Panc1 (cell line): ENCODE data around the gene ABCF2. TPM values are rescaled to one million over a fixed set of nuclear protein-coding genes. Genes with fewer than 3 reads are reported as not detected.

ENCODE experiments used
- ATAC-seq: fragments of 200-7000 bp; cut with Tn5 transposase; 2 replicates; pipeline ENCODE4 v1.9.1; 2020; ENCODE audit warnings: mild to moderate bottlenecking, moderate library complexity
- BruUV-seq: library from RNA; stranded (reverse); fragments of 400-500 nt; replicated peaks from 2 replicates; lab custom pipeline; 2021; lab: Mats Ljungman, UMichigan
- CTCF ChIA-PET: fragments of 300-600 bp; sonication (Branson Sonifier 250); formaldehyde crosslinking; loops from one replicate; lab custom pipeline; 2022; ENCODE audit warnings: antibody characterized with exemption; lab: Charles Lee
- POLR2A ChIA-PET: fragments of 300-600 bp; sonication (Branson Sonifier 250); formaldehyde crosslinking; loops from one replicate; lab custom pipeline; 2022; ENCODE audit warnings: antibody characterized with exemption; lab: Charles Lee
- DNase-seq: peaks from one replicate; pipeline ENCODE4 v3.0.0-alpha.2; 2010; ENCODE audit warnings: low read depth, low spot score
- H3K27ac ChIP-seq: 2 replicates; pipeline ENCODE4 v1.5.1; 2011; ENCODE audit warnings: mild to moderate bottlenecking, low read length, inconsistent platforms
- H3K27me3 ChIP-seq: fragments of 200-500 bp; sonication (Bioruptor generic); 2 replicates; pipeline ENCODE4 v1.6.0; 2014; ENCODE audit warnings: low read length, inconsistent platforms; ENCODE audit not compliant: control insufficient read depth, insufficient read depth
- H3K36me3 ChIP-seq: fragments of 200-500 bp; sonication (Bioruptor generic); 2 replicates; pipeline ENCODE4 v1.5.1; 2014; ENCODE audit warnings: inconsistent platforms, mild to moderate bottlenecking, low read length, moderate library complexity; ENCODE audit not compliant: control insufficient read depth, insufficient read depth
- H3K4me1 ChIP-seq: 2 replicates; pipeline ENCODE4 v1.5.1; 2011; ENCODE audit warnings: inconsistent platforms, mild to moderate bottlenecking, low read length, moderate library complexity; ENCODE audit not compliant: control insufficient read depth, insufficient read depth
- H3K4me3 ChIP-seq, 2 experiments: 2 replicates each; pipeline ENCODE4 v1.5.1; 2011 to 2012; ENCODE audit warnings: low read depth in 2 of 2, low read length in 2 of 2, mild to moderate bottlenecking in 2 of 2, inconsistent platforms in 1 of 2, moderate library complexity in 1 of 2
- H3K9me3 ChIP-seq: fragments of 200-500 bp; sonication (Bioruptor generic); 2 replicates; pipeline ENCODE4 v1.5.1; 2014; ENCODE audit warnings: low read depth, mild to moderate bottlenecking, inconsistent platforms, low read length, moderate library complexity; ENCODE audit not compliant: control insufficient read depth, insufficient read depth
- CTCF ChIP-seq: fragments of 450-650 bp; IDR thresholded peaks from 2 replicates; pipeline ENCODE4 v1.5.1; 2017; ENCODE audit warnings: mild to moderate bottlenecking
- POLR2AphosphoS5 ChIP-seq: IDR thresholded peaks from 2 replicates; pipeline ENCODE4 v1.6.1; 2012; ENCODE audit warnings: mild to moderate bottlenecking, low read depth, low read length, moderate library complexity
- REST ChIP-seq, 2 experiments: IDR thresholded peaks; 2 replicates each; pipeline ENCODE4 v1.6.1; 2011 to 2012; ENCODE audit warnings: low read depth in 2 of 2, control low read depth in 1 of 2, low read length in 1 of 2, mild to moderate bottlenecking in 1 of 2, moderate library complexity in 1 of 2; ENCODE audit not compliant: insufficient read depth in 1 of 2
- SIN3A ChIP-seq: IDR thresholded peaks from 2 replicates; pipeline ENCODE4 v1.6.1; 2012; ENCODE audit warnings: low read depth, mild to moderate bottlenecking, low read length, moderate library complexity, borderline replicate concordance; ENCODE audit not compliant: insufficient read depth
- TCF7L2 ChIP-seq: IDR thresholded peaks from 2 replicates; pipeline ENCODE4 v1.6.1; 2011; ENCODE audit warnings: mild to moderate bottlenecking, low read depth, low read length, inconsistent platforms
- in situ Hi-C: cut with HindIII; loops from 2 replicates; pipeline ENCODE4 v1.10.0; 2016; ENCODE audit warnings: low sequenced_read_pairs, low pct_unique_long_range_greater_than_20kb
- intact Hi-C: fragments of 100-400 bp; cut with micrococcal nuclease; formaldehyde crosslinking; loops from one replicate; pipeline ENCODE4 v1.10.0; 2022; ENCODE audit not compliant: unreplicated experiment
- total RNA-seq: library from RNA; stranded (reverse); gene quantifications from one replicate; pipeline ENCODE4 v1.2.1, GENCODE V29; 2021; ENCODE audit not compliant: unreplicated experiment

Gene ABCF2
- total RNA-seq, 1 experiment from 2014 or later: 64.4 TPM

DNA sequence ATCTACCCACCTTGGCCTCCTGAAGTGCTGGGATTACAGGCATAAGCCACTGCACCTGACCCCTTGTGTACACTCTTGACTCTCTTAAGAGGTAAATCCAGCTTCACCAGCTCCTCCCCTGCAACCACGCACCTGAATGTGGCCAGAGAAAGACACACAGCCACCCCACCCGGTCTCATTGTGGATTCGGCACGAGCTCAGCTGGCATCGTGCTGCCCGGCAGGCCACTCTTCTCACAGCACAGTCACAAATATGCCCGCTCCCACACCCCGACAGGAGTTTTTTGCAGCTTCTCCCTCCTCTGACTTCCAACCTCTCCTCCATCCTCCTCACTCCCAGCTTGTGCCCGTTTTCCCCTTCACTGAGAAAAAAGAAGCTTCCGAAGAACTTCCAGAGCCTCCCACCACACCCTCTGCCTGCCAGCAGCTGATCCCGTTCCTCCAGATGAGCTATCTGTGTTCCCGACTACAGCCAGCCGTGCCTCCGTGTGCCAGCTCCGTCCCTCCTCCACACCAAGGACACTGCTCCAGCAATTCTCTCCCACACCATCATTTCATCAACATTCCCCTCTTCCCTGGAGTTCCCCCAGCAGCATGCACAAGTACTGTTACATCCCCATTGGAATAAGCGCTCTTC is 29.5 kb upstream of the ABCF2 start:
- Histone ChIP-seq H3K27me3 (no peaks in the 10 kb centered on the region), H3K36me3 (no peaks in the 10 kb centered on the region), H3K27ac (no peak overlapping the region), H3K9me3 (no peaks in the 10 kb centered on the region), H3K4me3 (no peak overlapping the region), H3K4me1 (peaks cover 7% of the 10 kb centered on the region)
- ChIA-PET CTCF (no interaction called here), POLR2A (no interaction called here)
- in situ Hi-C loops: no loop called here
- no TSS peak for BruUV-seq
- intact Hi-C loops: no loop called here
- no peak for DNase-seq
- TF ChIP-seq CTCF (no peak), POLR2AphosphoS5 (no peak), SIN3A (no peak), REST (IDR thresholded peaks at IDR 0.05; ENCODE audit: insufficient read depth in 1 of 2, low read depth in 2 of 2, low read length in 1 of 2) (no peak), TCF7L2 (no peak)
- ATAC-seq: no peak

DNA sequence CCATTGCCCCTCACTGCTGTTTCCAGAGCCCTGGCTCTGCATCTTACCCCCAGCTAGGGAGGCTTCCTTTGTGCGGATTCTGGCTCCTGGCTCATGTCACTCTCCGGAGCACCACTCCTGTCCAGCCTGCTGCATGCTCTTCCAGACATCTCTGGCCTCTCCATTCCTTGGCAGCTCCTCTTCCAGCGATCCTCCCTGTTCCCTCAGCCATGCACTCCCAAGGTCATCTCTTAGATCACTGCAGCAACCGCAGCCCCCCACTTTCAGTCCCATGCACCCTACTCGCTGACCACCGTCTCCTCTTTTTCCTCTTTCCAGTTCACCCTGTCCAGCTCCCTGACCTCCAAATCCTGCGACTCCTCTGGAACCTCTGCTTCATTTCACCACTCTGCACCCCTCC is 28.4 kb upstream of the ABCF2 start:
- no peaks in the 10 kb centered on the region for H3K9me3 ChIP-seq
- H3K27me3 ChIP-seq: no peaks in the 10 kb centered on the region
- ATAC-seq: no peak
- no TSS peak for BruUV-seq
- DNase-seq: no peak
- H3K4me3 ChIP-seq: no peak overlapping the region
- TF ChIP-seq SIN3A (no peak), POLR2AphosphoS5 (no peak), REST (IDR thresholded peaks at IDR 0.05; ENCODE audit: insufficient read depth in 1 of 2, low read depth in 2 of 2, low read length in 1 of 2) (no peak), TCF7L2 (no peak), CTCF (no peak)
- intact Hi-C loops: no loop called here
- no peaks in the 10 kb centered on the region for H3K36me3 ChIP-seq
- H3K27ac ChIP-seq: no peak overlapping the region
- CTCF ChIA-PET: no interaction called here
- in situ Hi-C loops: no loop called here
- POLR2A ChIA-PET: interaction anchor here (0.7 kb wide), 1 partner anchor 36 kb away, joined by 4 read pairs; no protein-coding TSS in a partner anchor
- H3K4me1 ChIP-seq: peaks cover 15% of the 10 kb centered on the region
